Left lung (tissue), 10 donors: ENCODE data around the gene SMARCC1. TPM values are rescaled to one million over a fixed set of nuclear protein-coding genes. Genes with fewer than 3 reads are reported as not detected.

ENCODE experiments used
- ATAC-seq: fragments of 200-7000 bp; cut with Tn5 transposase; one replicate; pipeline ENCODE4 v1.9.1; 2020; ENCODE audit warnings: moderate library complexity
- DNase-seq, 4 donors: peaks; one replicate each; pipeline ENCODE4 v3.0.0-alpha.2; 2013 to 2020
- H3K27ac ChIP-seq, 2 donors: fragments of 200-600 bp; sonication (generic) in 1 of 2; one replicate each; pipeline versions ENCODE4 v1.5.0 to v1.8.0; 2020 to 2021
- H3K27me3 ChIP-seq, 2 donors: fragments of 200-600 bp; sonication (generic) in 1 of 2; one replicate each; pipeline versions ENCODE4 v1.5.0 to v1.8.0; 2020 to 2021
- H3K36me3 ChIP-seq, 2 donors: fragments of 200-600 bp; sonication (generic) in 1 of 2; one replicate each; pipeline versions ENCODE4 v1.5.0 to v1.8.0; 2020 to 2021
- H3K4me1 ChIP-seq, 2 donors: fragments of 200-600 bp; one replicate each; pipeline ENCODE4 v1.8.0; 2021
- H3K4me3 ChIP-seq, 2 donors: fragments of 200-600 bp; sonication (generic) in 1 of 2; one replicate each; pipeline versions ENCODE4 v1.5.0 to v1.8.0; 2020 to 2021; ENCODE audit warnings: mild to moderate bottlenecking in 1 of 2
- H3K9me3 ChIP-seq, 2 donors: fragments of 200-600 bp; sonication (generic) in 1 of 2; one replicate each; pipeline versions ENCODE4 v1.5.0 to v1.8.0; 2020 to 2021
- intact Hi-C, 2 donors: fragments of 100-400 bp; cut with DNase I; formaldehyde crosslinking; loops; one replicate each; pipeline versions ENCODE4 v1.11.2 to v1.14.2; 2022
- polyA plus RNA-seq, 6 donors: library from polyadenylated mRNA; unstranded; fragments of 120-200 nt; gene quantifications; one replicate each; pipeline ENCODE4 v1.2.1, GENCODE V29; 2013; ENCODE audit not compliant: insufficient read length in 6 of 6
- total RNA-seq, 2 donors: library from RNA; stranded (reverse); fragmentation: NEBNext Ultra II Directional; extraction: Animal tissue kit (Norgen Biotek cat#: 25700); gene quantifications; one replicate each; pipeline ENCODE4 v1.2.1, GENCODE V29; 2021
- TF ChIP-seq, protein P1 (sequence below), 2 donors: fragments of 200-600 bp; sonication (generic) in 1 of 2; IDR thresholded peaks; one replicate each; pipeline versions ENCODE4 v1.5.0 to v1.8.0; 2021; ENCODE audit warnings: antibody characterized with exemption in 2 of 2
- donor health status: DM: no; HTN: yes; CAD: no.
- donor health status: DM: no; HTN: no; CAD: no.

SMARCC1 gene
- total and polyA plus RNA-seq, 8 donors, result 58.5 to 112 (median 97.6) TPM

DNA sequence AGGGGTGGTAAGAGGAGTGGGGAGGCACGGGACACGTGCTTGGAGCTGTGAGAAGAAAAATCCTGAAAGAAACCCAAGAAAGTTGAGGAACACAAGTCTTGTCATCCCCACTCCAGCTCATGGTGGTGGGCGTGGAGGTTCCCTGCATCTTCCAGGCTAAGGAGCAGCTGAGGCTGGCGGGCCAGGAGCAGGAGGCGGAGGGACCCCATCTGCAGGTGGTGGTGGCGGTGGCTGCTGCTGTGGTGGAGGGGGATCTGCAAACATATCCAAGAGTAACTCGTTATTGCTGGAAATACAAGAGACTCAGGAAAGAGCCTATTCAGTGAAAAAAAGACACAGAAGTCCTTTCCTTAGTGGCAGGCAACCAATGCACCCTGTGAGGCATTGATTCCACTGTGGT lies 193.6 kb downstream of the SMARCC1 start:
- ATAC-seq (no peak), DNase-seq (no peak)
- H3K27me3 ChIP-seq, result no peaks in the 10 kb centered on the region
- H3K4me3 ChIP-seq, result no peak overlapping the region
- TF ChIP-seq, protein P1, sequence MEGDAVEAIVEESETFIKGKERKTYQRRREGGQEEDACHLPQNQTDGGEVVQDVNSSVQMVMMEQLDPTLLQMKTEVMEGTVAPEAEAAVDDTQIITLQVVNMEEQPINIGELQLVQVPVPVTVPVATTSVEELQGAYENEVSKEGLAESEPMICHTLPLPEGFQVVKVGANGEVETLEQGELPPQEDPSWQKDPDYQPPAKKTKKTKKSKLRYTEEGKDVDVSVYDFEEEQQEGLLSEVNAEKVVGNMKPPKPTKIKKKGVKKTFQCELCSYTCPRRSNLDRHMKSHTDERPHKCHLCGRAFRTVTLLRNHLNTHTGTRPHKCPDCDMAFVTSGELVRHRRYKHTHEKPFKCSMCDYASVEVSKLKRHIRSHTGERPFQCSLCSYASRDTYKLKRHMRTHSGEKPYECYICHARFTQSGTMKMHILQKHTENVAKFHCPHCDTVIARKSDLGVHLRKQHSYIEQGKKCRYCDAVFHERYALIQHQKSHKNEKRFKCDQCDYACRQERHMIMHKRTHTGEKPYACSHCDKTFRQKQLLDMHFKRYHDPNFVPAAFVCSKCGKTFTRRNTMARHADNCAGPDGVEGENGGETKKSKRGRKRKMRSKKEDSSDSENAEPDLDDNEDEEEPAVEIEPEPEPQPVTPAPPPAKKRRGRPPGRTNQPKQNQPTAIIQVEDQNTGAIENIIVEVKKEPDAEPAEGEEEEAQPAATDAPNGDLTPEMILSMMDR (IDR thresholded peaks at IDR 0.05), result no peak
- peaks cover 0 to 68% of the 10 kb centered on the region in 2 donors for H3K36me3 ChIP-seq
- no peaks in the 10 kb centered on the region for H3K9me3 ChIP-seq
- no peaks in the 10 kb centered on the region for H3K4me1 ChIP-seq
- intact Hi-C loops, result no loop called here
- H3K27ac ChIP-seq, result no peak overlapping the region

GRCh38 chr3:47586746-47587145 lies 194.9 kb downstream of the SMARCC1 start:
- TF ChIP-seq, protein P1 (IDR thresholded peaks at IDR 0.05), result no peak
- no peak overlapping the region for H3K4me3 ChIP-seq
- no peak overlapping the region for H3K27ac ChIP-seq
- DNase-seq, result no peak
- no peaks in the 10 kb centered on the region for H3K4me1 ChIP-seq
- peaks cover 0 to 64% of the 10 kb centered on the region in 2 donors for H3K36me3 ChIP-seq
- no peaks in the 10 kb centered on the region for H3K9me3 ChIP-seq
- intact Hi-C loops, result no loop called here
- no peak for ATAC-seq
- H3K27me3 ChIP-seq, result no peaks in the 10 kb centered on the region

- no peak overlapping the region for H3K4me3 ChIP-seq
- no peak for ATAC-seq
- no peak for DNase-seq
- peaks cover 15 to 28% of the 10 kb centered on the region in 2 donors for H3K27me3 ChIP-seq
- no peaks in the 10 kb centered on the region for H3K9me3 ChIP-seq
- peaks cover 0 to 38% of the 10 kb centered on the region in 2 donors for H3K36me3 ChIP-seq
- H3K4me1 ChIP-seq, result peaks cover 0 to 6% of the 10 kb centered on the region in 2 donors
- TF ChIP-seq, protein P1 (IDR thresholded peaks at IDR 0.05), result no peak
- intact Hi-C loops, result no loop called here
- H3K27ac ChIP-seq, result no peak overlapping the region
Observed at GRCh38 chr3:47583320-47584075, 198.2 kb downstream of the SMARCC1 start.

DNA sequence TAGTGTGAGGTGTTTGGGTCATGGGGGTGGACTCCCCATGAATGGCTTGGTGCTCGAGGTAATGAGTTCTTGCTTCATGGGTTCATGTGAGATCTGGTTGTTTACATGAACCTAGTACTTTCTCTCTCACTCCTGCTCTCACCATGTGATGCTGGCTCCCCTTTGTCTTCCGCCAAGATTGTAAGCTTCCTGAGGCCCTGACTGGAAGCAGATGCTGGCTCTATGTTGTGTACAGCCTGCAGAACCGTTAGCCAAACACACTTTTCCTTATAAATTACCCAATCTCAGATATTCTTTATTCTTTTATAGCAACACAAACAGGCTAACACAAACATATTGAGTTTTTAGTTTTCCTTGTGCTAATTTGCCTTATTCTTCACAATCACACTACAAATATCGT lies 199.9 kb downstream of the SMARCC1 start:
- no peak overlapping the region for H3K27ac ChIP-seq
- intact Hi-C loops, result no loop called here
- peaks cover 0 to 22% of the 10 kb centered on the region in 2 donors for H3K36me3 ChIP-seq
- ATAC-seq, result no peak
- TF ChIP-seq, protein P1 (IDR thresholded peaks at IDR 0.05), result no peak
- H3K4me1 ChIP-seq, result peaks cover 4 to 15% of the 10 kb centered on the region in 2 donors
- H3K27me3 ChIP-seq, result peaks cover 23 to 45% of the 10 kb centered on the region in 2 donors
- DNase-seq, result no peak
- H3K4me3 ChIP-seq, result no peak overlapping the region
- no peaks in the 10 kb centered on the region for H3K9me3 ChIP-seq

DNA sequence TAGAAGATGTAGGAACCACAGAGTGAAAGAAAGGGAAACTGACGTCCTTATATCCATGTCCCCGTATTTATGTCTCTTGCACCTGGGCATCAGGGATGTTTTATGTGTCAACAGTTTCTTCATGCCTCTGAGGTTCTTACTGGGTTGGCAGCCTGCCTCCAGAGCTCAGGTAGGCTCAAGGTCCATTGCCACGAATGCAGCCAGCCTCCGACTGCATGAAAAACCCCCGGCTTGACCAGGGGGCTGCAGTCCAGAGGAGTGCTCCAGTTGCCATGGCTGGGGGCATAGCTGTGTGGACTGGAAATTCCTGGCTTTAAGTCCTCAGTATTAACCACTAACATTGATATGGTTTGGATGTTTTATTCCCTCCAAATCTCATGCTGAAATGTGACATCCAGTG lies 200.3 kb downstream of the SMARCC1 start:
- Histone ChIP-seq H3K4me1 (peaks cover 4 to 15% of the 10 kb centered on the region in 2 donors), H3K27ac (no peak overlapping the region), H3K9me3 (no peaks in the 10 kb centered on the region), H3K27me3 (peaks cover 23 to 49% of the 10 kb centered on the region in 2 donors), H3K36me3 (peaks cover 0 to 17% of the 10 kb centered on the region in 2 donors), H3K4me3 (no peak overlapping the region)
- intact Hi-C loops, result no loop called here
- ATAC-seq (no peak), DNase-seq (no peak)
- TF ChIP-seq, protein P1 (IDR thresholded peaks at IDR 0.05), result no peak
